CD4-positive, alpha-beta T cell treated with Interleukin-12 subunit alpha and Interleukin-12 subunit beta, for 1 hour (primary cell): Measurements from ENCODE around the gene SEBOX.
A peak's percentile ranks its signal among the peaks of the same experiment; 100 is the strongest.

Experiments used
- DNase-seq: peaks from one replicate; pipeline ENCODE4 v3.0.0-alpha.2; 2020

SEBOX gene

DNA sequence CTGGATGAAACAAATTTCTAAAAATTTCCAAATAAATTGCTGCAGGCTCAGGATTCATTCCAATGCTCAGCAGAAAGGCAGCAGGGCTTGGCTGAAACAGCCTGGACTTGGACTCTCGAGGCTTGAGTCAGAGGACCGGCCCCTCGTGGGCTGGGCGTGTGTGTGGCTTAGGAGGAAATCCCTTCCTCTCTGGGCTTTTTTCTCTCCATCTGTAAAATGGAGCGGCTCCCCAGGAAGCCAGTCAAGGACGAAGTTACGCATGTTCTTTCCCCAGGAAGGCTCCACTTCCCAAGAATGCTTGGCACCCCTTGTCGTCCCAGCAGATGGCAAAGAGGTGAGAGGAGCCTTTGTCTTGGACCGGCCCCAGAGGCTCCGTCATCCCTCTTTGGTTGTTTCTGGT, 27.5 kb upstream of the SEBOX start:
- no peak for DNase-seq

DNA sequence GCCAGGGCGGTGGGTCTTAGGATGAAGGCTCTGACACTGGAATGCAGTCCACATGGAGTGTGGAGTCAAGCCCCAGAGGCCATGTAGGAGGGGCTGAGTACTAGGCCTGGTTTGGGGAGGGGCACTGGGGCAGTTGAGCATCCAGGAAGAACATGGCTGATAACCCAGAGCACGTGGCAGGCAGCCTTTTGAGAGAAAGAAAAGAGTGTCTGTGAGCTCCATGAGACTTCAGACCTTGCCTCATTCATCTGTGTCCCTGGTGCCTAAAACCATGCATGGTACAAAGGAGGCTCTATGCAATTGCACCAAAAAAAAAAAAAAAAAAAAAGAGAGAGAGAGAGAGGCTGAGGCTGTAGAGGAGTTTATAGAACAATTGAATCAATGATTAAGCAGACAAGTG, 26.4 kb upstream of the SEBOX start:
- DNase-seq, result no peak

DNA sequence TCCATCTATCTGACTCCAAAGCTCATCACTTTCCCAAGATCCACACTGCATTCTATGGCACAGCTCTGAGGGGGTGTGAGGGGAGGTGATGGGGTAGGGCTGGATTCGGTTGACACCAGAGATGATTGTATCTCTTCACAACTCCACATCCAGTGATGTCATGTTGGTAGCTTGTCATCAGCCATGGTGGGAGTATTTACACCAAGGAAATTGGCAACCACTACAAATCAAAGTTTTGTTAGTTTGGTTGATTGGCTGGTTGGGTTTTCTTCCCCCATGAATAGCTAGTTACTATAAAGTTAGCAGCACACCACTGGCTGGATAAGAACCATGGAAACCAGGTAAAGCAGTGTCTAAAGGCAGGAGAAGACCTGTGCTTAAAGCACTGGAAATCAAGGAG, 26.0 kb upstream of the SEBOX start:
- DNase-seq, result no peak

DNA sequence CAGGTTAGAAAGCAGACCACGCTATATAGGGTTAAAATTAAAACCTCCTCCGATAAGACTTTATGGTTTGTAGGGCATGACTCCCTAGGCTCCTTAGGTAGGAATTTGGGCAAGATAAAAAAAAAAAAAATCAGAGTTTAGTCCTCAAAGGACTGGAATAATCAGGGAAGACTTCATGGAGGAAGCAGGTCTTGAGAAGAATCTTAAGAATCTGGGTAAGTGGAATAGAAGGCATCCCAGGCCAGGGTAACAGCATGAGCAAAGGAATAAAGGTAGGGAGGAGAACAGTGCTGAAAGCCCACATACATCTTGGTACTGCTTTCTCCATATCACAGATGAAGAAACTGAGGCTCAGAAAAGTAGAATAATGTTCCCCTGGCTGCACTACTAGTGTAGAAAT, 25.6 kb upstream of the SEBOX start:
- no peak for DNase-seq

DNA sequence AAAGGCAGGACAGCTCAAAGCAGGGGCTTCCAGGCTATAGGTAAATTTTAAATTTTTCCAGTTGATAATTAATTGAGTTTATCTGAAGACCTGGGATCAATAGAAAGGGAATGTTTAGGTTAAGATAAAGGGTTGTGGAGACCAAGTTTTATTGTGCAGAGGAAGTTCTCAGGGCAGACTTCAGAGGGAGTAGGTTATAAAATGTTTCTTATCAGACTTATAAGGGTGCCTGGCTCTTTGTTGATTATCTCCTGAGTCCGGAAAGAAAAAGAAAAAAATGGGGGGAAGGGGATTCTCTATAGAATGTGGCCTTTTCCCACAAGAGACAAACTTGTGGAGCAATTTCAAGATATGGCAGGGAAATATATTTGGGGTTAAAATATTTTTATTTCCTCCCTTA, 25.1 kb upstream of the SEBOX start:
- DNase-seq, result no peak

DNA sequence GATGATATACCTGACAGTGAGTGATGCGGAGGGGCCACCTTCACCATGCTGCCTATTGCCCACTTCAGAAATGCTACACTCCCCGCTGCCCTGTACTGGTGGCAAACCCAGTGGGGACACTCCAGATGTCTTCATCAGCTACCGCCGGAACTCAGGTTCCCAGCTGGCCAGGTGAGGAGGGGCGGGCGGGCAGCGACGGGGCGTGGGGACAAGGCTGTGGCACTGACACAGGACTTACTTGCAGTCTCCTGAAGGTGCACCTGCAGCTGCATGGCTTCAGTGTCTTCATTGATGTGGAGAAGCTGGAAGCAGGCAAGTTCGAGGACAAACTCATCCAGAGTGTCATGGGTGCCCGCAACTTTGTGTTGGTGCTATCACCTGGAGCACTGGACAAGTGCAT, 23.1 kb upstream of the SEBOX start:
- no peak for DNase-seq

DNA sequence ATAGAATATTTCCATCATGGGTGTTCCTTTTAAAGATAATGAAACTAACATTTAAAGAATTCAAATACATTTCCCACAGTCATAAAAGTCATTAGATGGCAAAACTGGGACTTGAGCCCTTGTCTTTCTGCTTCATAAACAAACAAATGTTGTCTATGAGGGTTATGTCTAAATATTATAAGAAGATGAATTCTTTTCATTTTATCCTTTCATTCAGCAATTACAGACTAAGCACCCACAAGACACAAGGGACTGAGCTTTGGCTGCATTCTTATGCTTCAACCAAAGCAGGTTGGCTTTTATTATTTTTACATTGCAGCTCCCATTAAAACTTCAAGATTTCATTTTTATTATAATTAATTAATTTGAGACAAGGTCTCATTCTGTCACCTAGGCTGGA, 21.4 kb upstream of the SEBOX start:
- DNase-seq, result no peak

DNA sequence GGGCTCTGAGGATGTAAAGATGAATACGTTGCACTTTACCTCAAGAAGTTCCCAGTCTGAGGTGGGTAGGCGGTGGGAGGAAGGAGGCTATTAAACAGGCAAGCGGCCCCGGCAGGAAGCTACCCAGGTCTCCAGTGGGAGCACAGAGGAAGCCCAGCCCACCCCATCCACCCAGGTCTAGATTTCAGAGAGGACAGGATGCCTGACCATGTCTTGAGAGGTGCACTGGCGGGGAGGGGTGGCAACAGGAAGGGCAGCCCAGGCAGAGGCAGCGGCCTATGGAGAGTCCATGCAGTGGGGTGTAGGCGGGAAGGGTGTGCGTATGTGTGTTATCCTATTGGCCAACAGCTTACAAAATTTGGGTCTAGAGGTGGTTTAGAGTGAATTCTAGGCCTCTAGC, 20.4 kb upstream of the SEBOX start:
- peak; percentile 11 for DNase-seq

DNA sequence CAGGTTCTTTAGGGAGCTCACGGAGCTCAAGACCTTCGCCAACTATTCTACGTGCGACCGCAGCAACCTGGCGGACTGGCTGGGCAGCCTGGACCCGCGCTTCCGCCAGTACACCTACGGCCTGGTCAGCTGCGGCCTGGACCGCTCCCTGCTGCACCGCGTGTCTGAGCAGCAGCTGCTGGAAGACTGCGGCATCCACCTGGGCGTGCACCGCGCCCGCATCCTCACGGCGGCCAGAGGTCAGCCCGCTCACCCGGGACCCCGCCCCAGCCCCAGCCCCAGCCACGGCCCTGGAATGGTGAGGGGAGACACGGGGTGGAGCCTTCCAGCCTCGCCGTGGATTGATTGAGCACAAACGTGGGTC, 20.0 kb upstream of the SEBOX start:
- DNase-seq, result no peak

DNA sequence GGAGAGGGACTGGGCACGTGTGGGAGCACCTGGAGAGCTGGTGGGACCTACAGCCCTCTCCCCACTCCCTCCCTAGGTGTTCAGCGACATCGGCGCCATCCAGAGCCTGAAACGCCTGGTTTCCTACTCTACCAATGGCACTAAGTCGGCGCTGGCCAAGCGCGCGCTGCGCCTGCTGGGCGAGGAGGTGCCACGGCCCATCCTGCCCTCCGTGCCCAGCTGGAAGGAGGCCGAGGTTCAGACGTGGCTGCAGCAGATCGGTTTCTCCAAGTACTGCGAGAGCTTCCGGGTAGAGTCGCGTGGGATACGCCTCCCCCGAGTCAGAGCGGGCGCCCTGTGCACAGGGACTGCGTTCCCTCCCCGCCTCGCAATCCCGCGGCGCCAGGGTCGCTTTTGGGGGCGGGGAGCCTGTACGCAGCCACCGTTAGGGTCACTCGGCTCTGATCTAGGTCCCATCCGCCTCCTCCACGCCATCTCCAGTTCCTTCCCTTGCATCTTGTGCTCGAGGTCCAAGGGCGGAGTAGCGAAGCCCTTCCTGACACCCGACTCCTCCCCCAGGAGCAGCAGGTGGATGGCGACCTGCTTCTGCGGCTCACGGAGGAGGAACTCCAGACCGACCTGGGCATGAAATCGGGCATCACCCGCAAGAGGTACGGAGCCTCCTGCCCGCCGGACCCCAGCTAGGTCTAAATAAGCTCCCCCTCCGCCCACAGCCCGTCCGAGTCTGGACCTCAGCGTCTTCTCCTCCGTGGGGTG, 19.5 kb upstream of the SEBOX start:
- peak; percentile 61 for DNase-seq

DNA sequence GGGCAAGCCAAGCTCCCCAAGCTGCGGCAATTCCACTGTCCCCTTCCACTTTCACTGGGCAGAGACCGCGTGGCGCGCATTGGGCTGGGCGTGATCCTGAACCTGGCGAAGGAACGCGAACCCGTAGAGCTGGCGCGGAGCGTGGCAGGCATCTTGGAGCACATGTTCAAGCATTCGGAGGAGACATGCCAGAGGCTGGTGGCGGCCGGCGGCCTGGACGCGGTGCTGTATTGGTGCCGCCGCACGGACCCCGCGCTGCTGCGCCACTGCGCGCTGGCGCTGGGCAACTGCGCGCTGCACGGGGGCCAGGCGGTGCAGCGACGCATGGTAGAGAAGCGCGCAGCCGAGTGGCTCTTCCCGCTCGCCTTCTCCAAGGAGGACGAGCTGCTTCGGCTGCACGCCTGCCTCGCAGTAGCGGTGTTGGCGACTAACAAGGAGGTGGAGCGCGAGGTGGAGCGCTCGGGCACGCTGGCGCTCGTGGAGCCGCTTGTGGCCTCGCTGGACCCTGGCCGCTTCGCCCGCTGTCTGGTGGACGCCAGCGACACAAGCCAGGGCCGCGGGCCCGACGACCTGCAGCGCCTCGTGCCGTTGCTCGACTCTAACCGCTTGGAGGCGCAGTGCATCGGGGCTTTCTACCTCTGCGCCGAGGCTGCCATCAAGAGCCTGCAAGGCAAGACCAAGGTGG, 16.3 kb upstream of the SEBOX start:
- DNase-seq, result no peak

DNA sequence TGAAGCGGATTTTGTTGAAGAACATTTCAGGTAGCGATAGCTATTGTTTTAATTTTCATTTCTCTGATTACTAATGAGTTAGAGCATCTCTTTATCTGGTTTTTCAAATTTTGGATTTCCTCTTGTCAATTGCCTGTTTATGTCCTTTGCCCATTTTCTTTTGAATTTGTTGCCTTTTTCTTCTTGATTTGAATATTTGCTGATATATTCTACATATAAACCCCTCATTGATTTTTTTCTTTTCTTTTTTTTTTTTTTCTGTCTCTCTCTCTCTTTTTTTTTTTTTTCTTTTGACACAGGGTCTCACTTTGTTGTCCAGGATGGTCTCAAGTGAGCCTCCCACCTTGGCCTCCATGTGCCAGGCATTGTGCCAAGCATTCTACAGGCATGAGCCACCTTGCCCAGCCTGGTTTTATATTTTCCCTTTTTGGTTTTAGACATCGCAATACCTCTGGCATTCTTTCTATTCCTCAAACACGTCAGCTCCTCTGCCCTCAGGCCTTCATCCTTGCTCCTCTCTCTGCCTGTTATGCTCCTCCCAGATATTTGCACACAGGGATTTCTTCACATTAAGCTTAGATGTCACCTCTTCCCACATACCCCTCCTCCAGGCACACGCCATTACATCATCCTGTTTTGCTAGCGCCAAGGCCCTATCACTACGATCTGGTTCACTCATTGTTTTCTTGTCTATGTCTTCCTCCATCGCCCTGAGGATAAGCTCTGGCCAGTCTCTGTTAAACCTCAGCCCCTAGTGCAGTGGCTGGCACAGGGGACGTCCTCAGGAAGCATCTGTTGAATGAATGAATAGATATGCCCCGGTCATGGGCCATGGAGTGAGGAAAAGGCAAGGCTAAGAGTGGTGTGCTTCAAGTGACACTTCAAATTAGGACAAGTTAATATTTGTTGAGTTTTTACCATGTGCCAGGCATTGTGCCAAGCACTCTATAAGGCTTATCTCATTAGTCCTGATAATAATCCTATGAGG, 15.1 kb upstream of the SEBOX start:
- DNase-seq, result no peak

DNA sequence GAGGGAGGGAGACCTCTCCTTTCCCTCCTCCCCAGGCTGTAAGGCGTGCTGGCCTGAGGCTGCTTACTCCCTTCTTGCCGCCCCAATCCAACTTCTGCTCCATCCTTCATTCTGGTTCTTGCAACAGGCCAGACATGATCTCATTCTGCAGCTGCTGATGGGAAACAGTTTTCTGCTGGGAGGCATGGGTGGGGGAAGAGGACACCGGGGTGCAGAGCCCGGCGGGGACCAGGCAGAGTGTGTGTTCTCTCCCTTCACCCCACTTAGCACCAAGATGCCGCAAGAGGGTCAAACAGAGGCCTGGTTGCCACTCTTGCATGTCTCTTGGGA, 7.9 kb upstream of the SEBOX start:
- DNase-seq, result no peak

DNA sequence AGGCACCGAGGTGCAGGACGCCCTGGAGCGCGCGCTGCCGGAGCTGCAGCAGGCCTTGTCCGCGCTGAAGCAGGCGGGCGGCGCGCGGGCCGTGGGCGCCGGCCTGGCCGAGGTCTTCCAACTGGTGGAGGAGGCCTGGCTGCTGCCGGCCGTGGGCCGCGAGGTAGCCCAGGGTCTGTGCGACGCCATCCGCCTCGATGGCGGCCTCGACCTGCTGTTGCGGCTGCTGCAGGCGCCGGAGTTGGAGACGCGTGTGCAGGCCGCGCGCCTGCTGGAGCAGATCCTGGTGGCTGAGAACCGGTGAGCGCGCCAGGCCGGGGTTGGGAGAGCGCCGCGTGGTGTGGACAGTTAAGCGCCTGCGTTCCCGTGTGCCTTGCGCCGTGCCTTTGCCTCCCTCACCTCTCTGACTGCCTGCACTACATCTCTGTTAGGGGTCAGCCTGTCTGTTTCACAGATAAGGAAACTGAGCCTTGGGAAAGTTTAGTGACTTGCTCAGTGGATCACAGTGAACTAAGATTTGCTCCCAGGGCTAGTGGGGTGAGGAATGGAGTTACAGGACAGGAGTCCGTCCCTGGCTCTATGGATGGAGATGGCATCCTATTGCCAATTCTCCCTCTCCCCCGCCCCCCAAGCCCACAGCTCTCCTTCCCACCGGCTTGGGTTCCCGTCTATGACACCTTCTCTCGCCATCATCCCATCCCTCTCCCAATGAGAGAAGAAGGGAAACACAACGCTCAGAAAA, 7.4 kb upstream of the SEBOX start:
- DNase-seq, result peak; percentile 9

DNA sequence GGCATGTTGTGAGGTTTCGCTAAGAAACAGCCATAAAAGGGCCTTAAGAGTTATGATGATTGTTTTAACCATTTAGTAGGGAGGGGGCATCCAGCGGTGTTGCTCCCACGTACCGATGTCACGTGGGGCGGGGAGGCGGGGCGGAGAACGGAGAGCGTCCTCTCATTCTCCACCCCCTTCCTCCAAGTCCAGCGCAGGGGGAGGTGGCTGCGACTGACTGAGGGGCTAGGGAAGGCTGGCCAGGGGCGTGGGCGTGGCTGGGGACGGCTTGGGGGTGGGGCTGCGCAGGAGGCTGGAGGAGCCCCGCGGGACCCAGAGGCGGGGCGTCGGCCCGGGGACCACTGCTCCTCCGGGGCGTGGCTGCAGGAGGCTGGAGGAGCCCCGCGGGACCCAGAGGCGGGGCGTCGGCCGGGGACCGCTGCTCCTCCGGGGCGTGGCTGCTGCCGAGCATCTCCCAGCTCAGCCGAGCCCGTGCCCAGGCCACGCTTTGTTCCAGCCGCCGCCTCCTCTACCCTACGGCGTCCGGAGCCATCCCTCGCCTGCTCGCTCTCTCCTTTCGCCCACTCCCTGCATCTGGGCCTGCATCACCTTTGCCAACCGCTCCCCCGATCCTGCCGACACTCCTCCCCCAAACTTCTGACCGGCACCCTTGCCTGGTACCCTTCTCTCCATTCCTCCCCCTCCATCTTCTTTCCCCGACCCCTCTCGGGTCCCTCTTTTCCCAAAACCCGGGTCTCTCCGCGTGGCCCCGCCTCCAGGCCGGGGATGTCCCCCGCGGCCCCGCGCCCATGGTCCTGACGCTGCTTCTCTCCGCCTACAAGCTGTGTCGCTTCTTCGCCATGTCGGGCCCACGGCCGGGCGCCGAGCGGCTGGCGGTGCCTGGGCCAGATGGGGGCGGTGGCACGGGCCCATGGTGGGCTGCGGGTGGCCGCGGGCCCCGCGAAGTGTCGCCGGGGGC, 6.5 kb upstream of the SEBOX start, which contains the start of gene SARM1:
TSS of gene SARM1 (plus strand) at position 450 of the 958 bp plus-strand sequence. CDS start at position 789, 339 bp downstream.
- DNase-seq, result peak; percentile 91

DNA sequence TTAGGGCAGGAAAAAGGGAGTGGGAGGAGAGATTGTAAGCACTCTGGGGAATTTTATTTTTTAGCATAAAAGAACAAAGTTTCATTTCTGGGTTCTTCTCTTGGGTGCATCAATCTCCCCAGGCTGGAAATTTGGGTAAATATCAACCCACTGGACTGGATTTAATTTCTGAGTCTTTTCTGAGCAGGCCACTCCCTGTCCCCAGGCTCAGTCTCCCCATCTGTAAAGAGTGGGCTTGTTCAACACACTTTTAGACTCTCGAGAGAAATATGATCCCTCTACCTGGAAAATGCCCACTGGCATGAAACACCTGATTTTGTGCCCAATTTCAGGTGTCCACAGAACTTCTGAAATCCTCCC, 5.7 kb upstream of the SEBOX start:
- no peak for DNase-seq

DNA sequence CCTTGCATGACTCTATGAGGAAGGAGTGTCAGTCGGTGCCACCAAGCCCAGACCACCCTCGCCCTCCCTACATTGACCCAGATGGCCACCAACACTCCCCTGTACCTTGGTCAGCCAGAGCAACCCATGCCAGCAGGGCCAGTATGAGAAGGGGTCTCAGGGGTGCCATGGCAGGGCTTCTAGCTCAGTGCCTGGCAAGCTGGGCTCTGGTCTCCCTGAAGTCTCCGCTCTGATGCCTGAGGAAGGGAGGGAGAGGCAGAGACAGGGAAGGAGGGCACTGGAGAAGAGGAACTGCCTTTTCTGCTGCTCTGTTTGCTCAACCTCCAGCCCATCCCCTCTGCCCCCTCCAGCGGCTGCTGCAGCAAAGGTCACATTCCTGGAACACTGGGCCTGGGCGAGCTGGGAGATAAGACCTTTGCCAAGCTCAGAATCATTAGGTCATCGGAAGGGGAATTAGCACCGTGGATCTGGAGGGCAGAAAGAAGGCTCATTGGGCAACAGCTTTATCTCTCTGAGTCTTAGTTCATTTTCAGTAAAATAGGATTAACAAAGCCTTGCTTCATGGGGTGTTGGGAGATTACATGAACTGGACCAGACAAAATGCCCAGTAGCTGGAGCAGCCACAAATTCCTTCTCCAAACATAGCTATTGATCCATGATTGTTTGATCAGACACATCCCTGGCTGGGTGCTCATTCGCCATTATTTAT, 5.2 kb upstream of the SEBOX start, which contains the start of gene VTN:
TSS of gene VTN (minus strand) at position 273 of the 709 bp plus-strand sequence. CDS start at position 169, 104 bp downstream.
- DNase-seq, result no peak

DNA sequence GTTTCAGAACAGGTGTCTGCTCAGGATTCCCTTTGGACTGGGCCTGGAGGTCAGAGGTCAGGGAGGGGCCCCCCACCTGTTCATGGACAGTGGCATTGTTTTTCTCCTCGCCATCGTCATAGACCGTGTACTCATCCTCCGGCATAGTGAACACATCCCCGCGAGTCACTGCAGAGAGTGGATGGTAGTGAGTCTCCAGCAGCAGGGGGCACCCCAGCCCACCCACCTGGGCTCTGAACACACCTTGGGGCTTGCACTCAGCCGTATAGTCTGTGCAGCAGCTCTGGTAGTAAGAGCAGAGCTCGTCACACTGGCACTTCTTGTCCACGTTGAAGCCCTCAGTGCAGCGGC, 4.7 kb upstream of the SEBOX start:
- DNase-seq, result no peak

DNA sequence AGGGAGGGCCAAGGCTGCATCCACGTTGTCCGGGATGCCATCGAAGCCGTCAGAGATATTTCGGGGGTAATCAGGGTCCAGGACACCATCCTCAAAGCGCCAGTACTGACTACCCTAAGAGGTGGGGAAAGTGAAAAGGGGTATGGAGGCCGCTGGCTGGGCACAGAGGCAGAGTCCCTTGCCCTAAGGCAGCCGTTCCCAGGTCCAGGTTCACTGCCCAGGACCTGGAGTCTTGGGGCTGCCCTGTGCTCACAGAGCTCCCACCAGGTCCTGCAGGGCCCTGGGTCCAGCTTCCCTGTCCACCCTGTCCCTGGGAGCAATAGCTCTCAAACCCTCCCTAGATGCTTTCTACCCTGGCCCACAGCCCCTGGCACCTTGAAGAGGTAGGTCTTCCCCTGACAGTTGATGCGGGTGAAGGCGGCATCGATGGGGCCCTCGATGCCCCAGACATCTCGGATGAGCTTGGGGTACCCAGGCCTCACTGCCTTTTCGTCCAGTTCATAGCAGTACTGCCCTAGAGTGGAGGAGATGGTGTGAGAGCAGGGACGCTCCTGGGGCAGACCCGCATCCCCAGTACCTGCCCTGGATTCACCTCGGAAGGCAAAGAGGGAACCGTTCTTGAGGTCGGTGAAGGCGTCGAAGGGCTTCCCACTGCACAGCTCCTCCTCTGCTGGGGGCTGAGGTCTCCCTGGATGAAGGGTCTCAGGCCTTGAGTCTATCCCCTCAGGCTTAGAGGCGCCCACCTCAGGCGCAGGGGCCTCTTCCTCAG, 4.1 kb upstream of the SEBOX start:
- no peak for DNase-seq

DNA sequence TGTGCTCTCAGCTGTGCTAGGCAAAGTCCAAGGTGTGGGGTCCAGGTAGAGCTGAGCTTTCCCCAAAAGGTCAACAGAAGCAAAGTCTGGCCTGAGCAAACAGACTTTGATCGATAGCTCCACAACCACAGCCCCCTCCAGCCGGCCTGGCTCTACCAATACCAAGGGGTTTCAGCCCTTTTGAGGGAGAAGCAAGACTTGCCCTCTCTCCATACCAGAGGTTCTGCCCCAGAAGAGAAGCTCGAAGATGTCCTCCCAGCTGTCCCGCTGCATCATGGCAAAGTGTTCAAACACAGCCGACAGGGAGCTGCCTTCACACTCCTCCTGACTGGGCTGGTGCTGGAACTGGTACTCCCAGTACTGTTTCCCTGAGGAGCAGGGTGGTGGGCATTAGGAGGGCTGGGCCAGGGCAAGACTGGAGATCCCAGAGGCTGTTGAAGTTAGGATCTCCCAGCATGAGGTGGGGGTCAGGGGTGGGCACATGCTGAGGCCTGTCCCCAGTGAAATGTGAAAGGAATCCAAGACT, 3.4 kb upstream of the SEBOX start:
- DNase-seq, result no peak
